K562 (cell line): ENCODE measurements around the gene IL25. TPM values are rescaled to one million over a fixed set of nuclear protein-coding genes. Genes with fewer than 3 reads are reported as not detected.

Experiments
- ATAC-seq: fragments of 200-7000 bp; cut with Tn5 transposase; 3 replicates; pipeline ENCODE4 v1.9.1; 2020; ENCODE audit warnings: moderate library complexity
- BruUV-seq: library from RNA; stranded (reverse); fragments of 400-500 nt; replicated peaks from 2 replicates; lab custom pipeline; 2021; lab: Mats Ljungman, UMichigan
- CTCF ChIA-PET: fragments of 300-600 bp; formaldehyde crosslinking; extraction: SDS; loops from one replicate; lab custom pipeline; 2021; ENCODE audit warnings: low intra/inter-chr PET ratio; lab: Yijun Ruan, JAX
- POLR2A ChIA-PET: fragments of 300-600, 350-650 bp; sonication (Branson Sonifier 250); formaldehyde crosslinking; extraction: SDS; loops from one replicate; lab custom pipeline; 2021; ENCODE audit warnings: antibody characterized with exemption, inconsistent platforms; lab: Yijun Ruan, JAX
- DNase-seq, 4 experiments: peaks; one replicate each; pipeline versions ENCODE4 v3.0.0 to v3.0.0-alpha.2; 2011 to 2018; ENCODE audit warnings: low spot score in 3 of 4, mixed read lengths in 3 of 4; ENCODE audit errors: extremely low read depth in 1 of 4
- FAIRE-seq: peaks from 2 replicates; lab custom pipeline; 2011; peaks lifted over from hg19 to GRCh38; lab: Jason Lieb, UNC
- H2AFZ ChIP-seq: 2 replicates; pipeline ENCODE4 v1.6.0; 2011; ENCODE audit warnings: low read depth, low read length, control low read depth, inconsistent platforms
- H3K27ac ChIP-seq: fragments of 200-600 bp; 3 replicates; pipeline ENCODE4 v1.8.0; 2011; ENCODE audit warnings: low read depth, mild to moderate bottlenecking, control low read depth, inconsistent platforms, low read length, moderate library complexity, mixed read lengths; ENCODE audit errors: extremely low read depth
- H3K27me3 ChIP-seq, 2 experiments: fragments of 300-600 bp in 1 of 2; 2 replicates in 1 of 2; 3 replicates in 1 of 2; pipeline versions ENCODE4 v1.6.0 to v1.8.0; 2011; ENCODE audit warnings: inconsistent platforms in 2 of 2, low read length in 2 of 2, mild to moderate bottlenecking in 1 of 2, mixed read lengths in 1 of 2, moderate library complexity in 1 of 2; ENCODE audit not compliant: control insufficient read depth in 2 of 2, insufficient read depth in 2 of 2
- H3K36me3 ChIP-seq: fragments of 300-600 bp; 3 replicates; pipeline ENCODE4 v1.8.0; 2011; ENCODE audit warnings: mild to moderate bottlenecking, low read length, inconsistent platforms; ENCODE audit not compliant: control insufficient read depth, insufficient read depth
- H3K4me1 ChIP-seq, 2 experiments: fragments of 200-600 bp in 1 of 2; replicated peaks in 1 of 2; 2 replicates in 1 of 2; 3 replicates in 1 of 2; pipeline versions ENCODE4 v1.5.1 to v1.8.0; 2011; ENCODE audit warnings: inconsistent platforms in 2 of 2, low read length in 2 of 2, mild to moderate bottlenecking in 1 of 2, mixed read lengths in 1 of 2, moderate library complexity in 1 of 2; ENCODE audit not compliant: control insufficient read depth in 2 of 2, insufficient read depth in 2 of 2
- H3K4me2 ChIP-seq: 2 replicates; pipeline ENCODE4 v1.6.1; 2011; ENCODE audit warnings: low read length, control low read depth, inconsistent platforms, mixed read lengths; ENCODE audit not compliant: insufficient read depth
- H3K4me3 ChIP-seq: fragments of 200-600 bp; sonication (generic), shearing (Covaris generic); 2 replicates; pipeline ENCODE4 v1.5.1; 2016; ENCODE audit warnings: control low read depth, inconsistent platforms
- H3K79me2 ChIP-seq: fragments of 200-600 bp; 3 replicates; pipeline ENCODE4 v1.8.0; 2011; ENCODE audit warnings: low read length, inconsistent platforms; ENCODE audit not compliant: control insufficient read depth, insufficient read depth
- H3K9ac ChIP-seq, 2 experiments: 2 replicates each; pipeline versions ENCODE4 v1.6.0 to v1.6.1; 2011; ENCODE audit warnings: low read depth in 2 of 2, low read length in 2 of 2, control low read depth in 1 of 2, inconsistent platforms in 1 of 2, mild to moderate bottlenecking in 1 of 2, mixed read lengths in 1 of 2; ENCODE audit not compliant: insufficient read depth in 1 of 2
- H3K9me1 ChIP-seq: one replicate; pipeline ENCODE4 v1.6.0; 2011; ENCODE audit warnings: inconsistent platforms, mild to moderate bottlenecking, low read length, moderate library complexity; ENCODE audit not compliant: control insufficient read depth, insufficient read depth
- H3K9me3 ChIP-seq: replicated peaks from 2 replicates; pipeline ENCODE4 v1.5.1; 2011; ENCODE audit warnings: low read depth, low read length, inconsistent platforms; ENCODE audit not compliant: control insufficient read depth, insufficient read depth
- H4K20me1 ChIP-seq: replicated peaks from 2 replicates; pipeline ENCODE4 v1.6.1; 2011; ENCODE audit warnings: low read length, inconsistent platforms, mixed read lengths; ENCODE audit not compliant: control insufficient read depth, insufficient read depth
- ARID3B ChIP-seq: fragments of 250-450 bp; sonication (Bioruptor Pico); IDR thresholded peaks from 2 replicates; pipeline ENCODE4 v1.4.0; 2020; ENCODE audit warnings: borderline replicate concordance
- CBX5 ChIP-seq: IDR thresholded peaks from 2 replicates; pipeline ENCODE4 v1.6.1; 2014; ENCODE audit warnings: low read depth, borderline replicate concordance
- CGGBP1 ChIP-seq: fragments of 250-450 bp; sonication (Bioruptor Pico); IDR thresholded peaks from 2 replicates; pipeline ENCODE4 v1.9.0; 2021; ENCODE audit warnings: mild to moderate bottlenecking
- MXD1 ChIP-seq: fragments of 250-450 bp; sonication (Bioruptor Pico); IDR thresholded peaks from 2 replicates; pipeline ENCODE4 v1.8.0; 2021; ENCODE audit warnings: borderline replicate concordance, mild to moderate bottlenecking, moderate library complexity; ENCODE audit not compliant: poor library complexity, severe bottlenecking
- NKRF ChIP-seq: fragments of 450-650 bp; IDR thresholded peaks from 2 replicates; pipeline ENCODE4 v1.6.1; 2016; ENCODE audit warnings: borderline replicate concordance
- PREB ChIP-seq: sonication (generic); formaldehyde crosslinking; IDR thresholded peaks from 2 replicates; pipeline ENCODE4 v1.8.1; 2023; ENCODE audit warnings: mild to moderate bottlenecking, missing genetic modification reagents
- TCF7 ChIP-seq: sonication (generic); IDR thresholded peaks from 2 replicates; pipeline ENCODE4 v1.6.1; 2016; ENCODE audit warnings: antibody characterized with exemption, borderline replicate concordance
- ZBTB1 ChIP-seq: sonication (generic); formaldehyde crosslinking; IDR thresholded peaks from 2 replicates; pipeline ENCODE4 v1.8.1; 2023; ENCODE audit warnings: missing genetic modification reagents, low read depth, mild to moderate bottlenecking, borderline replicate concordance
- ZNF785 ChIP-seq: fragments of 250-450 bp; sonication (Bioruptor Pico); IDR thresholded peaks from 2 replicates; pipeline ENCODE4 v1.4.0; 2020; ENCODE audit warnings: mild to moderate bottlenecking
- WGBS: fragments of 100-300 bp; shearing (Covaris generic); methylation state at CpG from one replicate; pipeline ENCODE4 v1.1.6; 2016; ENCODE audit warnings: low coverage, mixed read lengths; ENCODE audit not compliant: insufficient coverage; ENCODE audit errors: missing lambda C conversion rate; 5-methylcytosine and 5-hydroxymethylcytosine counted together
- in situ Hi-C: fragments of 300-500 bp; cut with MboI; formaldehyde crosslinking; loops from 4 replicates; pipeline ENCODE4 v1.15.0; 2018; ENCODE audit warnings: inconsistent platforms, mixed read lengths
- intact Hi-C: fragments of 100-400 bp; cut with micrococcal nuclease; formaldehyde crosslinking; loops from 2 replicates; pipeline ENCODE4 v1.14.2; 2022
- polyA plus RNA-seq, 8 experiments: library from polyadenylated mRNA; depleted of rRNA in 4 of 8; stranded (reverse) in 5 of 8; unstranded in 3 of 8; fragments of >200 nt; fragmentation: Nextera tagmentation in 2 of 8; fragmentation: Illumina TruSeq in 1 of 8; extraction: Ambion mirVana in 2 of 8; extraction: Trizol in 1 of 8; gene quantifications; 2 replicates each; pipeline versions ENCODE4 v1.2.1 to v1.2.3, GENCODE V29; 2011 to 2014; ENCODE audit warnings: inconsistent platforms in 1 of 8, missing spikeins in 1 of 8
- total RNA-seq, 7 experiments: library from RNA; depleted of rRNA in 6 of 7; stranded (reverse); fragments of >200 nt in 6 of 7; fragmentation: Illumina TruSeq in 2 of 7; extraction: Trizol in 2 of 7; gene quantifications; 2 replicates each; pipeline versions ENCODE4 v1.2.1 to v1.2.3, GENCODE V29; 2011 to 2021; ENCODE audit warnings: low replicate concordance in 1 of 7
- TF ChIP-seq, protein P1 (sequence below): fragments of 150-350 bp; conservative IDR thresholded peaks from 2 replicates; pipeline ENCODE4 v1.6.1; 2014; ENCODE audit warnings: low read length
- TF ChIP-seq, protein P2 (sequence below): fragments of 450-650 bp; IDR thresholded peaks from 2 replicates; pipeline ENCODE4 v1.6.1; 2016; ENCODE audit warnings: antibody characterized with exemption

Gene IL25
- total and polyA plus RNA-seq, 9 of the 15 experiments (the other 6 are each of a cell fraction or from before 2014, with no cell fraction given) = not detected

- H3K9ac ChIP-seq = no peak overlapping the region
- TF ChIP-seq TCF7 (no peak), PREB (CRISPR knock-in tag) (no peak), ZNF785 (CRISPR knock-in tag) (no peak), NKRF (no peak), ARID3B (CRISPR knock-in tag) (no peak), CGGBP1 (CRISPR knock-in tag) (no peak), ZBTB1 (CRISPR knock-in tag) (no peak), MXD1 (CRISPR knock-in tag) (no peak), CBX5 (no peak)
- TF ChIP-seq, protein P1, sequence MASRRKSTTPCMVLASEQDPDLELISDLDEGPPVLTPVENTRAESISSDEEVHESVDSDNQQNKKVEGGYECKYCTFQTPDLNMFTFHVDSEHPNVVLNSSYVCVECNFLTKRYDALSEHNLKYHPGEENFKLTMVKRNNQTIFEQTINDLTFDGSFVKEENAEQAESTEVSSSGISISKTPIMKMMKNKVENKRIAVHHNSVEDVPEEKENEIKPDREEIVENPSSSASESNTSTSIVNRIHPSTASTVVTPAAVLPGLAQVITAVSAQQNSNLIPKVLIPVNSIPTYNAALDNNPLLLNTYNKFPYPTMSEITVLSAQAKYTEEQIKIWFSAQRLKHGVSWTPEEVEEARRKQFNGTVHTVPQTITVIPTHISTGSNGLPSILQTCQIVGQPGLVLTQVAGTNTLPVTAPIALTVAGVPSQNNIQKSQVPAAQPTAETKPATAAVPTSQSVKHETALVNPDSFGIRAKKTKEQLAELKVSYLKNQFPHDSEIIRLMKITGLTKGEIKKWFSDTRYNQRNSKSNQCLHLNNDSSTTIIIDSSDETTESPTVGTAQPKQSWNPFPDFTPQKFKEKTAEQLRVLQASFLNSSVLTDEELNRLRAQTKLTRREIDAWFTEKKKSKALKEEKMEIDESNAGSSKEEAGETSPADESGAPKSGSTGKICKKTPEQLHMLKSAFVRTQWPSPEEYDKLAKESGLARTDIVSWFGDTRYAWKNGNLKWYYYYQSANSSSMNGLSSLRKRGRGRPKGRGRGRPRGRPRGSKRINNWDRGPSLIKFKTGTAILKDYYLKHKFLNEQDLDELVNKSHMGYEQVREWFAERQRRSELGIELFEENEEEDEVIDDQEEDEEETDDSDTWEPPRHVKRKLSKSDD = no peak
- TF ChIP-seq, protein P2, sequence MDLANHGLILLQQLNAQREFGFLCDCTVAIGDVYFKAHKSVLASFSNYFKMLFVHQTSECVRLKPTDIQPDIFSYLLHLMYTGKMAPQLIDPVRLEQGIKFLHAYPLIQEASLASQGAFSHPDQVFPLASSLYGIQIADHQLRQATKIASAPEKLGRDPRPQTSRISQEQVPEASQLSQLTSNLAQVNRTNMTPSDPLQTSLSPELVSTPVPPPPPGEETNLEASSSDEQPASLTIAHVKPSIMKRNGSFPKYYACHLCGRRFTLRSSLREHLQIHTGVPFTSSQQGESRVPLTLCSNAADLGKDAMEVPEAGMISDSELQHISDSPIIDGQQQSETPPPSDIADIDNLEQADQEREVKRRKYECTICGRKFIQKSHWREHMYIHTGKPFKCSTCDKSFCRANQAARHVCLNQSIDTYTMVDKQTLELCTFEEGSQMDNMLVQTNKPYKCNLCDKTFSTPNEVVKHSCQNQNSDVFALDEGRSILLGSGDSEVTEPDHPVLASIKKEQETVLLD = no peak
These were observed 4.6 kb downstream of the IL25 start for GRCh38 chr14:23377198-23377550.

More at GRCh38 chr14:23377198-23377550, 4.6 kb downstream of the IL25 start:
- Histone ChIP-seq H3K4me1 (peaks cover 0 to 14% of the 10 kb centered on the region in 2 experiments; a peak in 2 of 5 replicates), H3K9me3 (no peaks in the 10 kb centered on the region), H4K20me1 (no peaks in the 10 kb centered on the region; the same call in 1 of the 2 replicates), H3K27ac (no peak overlapping the region), H2AFZ (no peak overlapping the region), H3K27me3 (peaks cover 2 to 52% of the 10 kb centered on the region in 2 experiments; a peak in 3 of 5 replicates), H3K4me3 (no peak overlapping the region), H3K79me2 (no peaks in the 10 kb centered on the region), H3K9me1 (no peaks in the 10 kb centered on the region), H3K4me2 (no peak overlapping the region), H3K36me3 (no peaks in the 10 kb centered on the region)
- intact Hi-C loops (no loop called here), in situ Hi-C loops (no loop called here)
- WGBS = 0% methylated on average over 9 of the region's 11 CpGs
- DNase-seq (no peak), ATAC-seq (no peak), FAIRE-seq (no peak)
- no TSS peak for BruUV-seq
- POLR2A ChIA-PET = no interaction called here
- CTCF ChIA-PET = no interaction called here
